Kidney epithelial cell (primary cell): ENCODE results near the gene LDHAL6B. TPM values are rescaled to one million over a fixed set of nuclear protein-coding genes. Genes with fewer than 3 reads are reported as not detected.

Experiments
- DNase-seq: peaks from one replicate; pipeline ENCODE4 v3.0.0-alpha.2; 2010; ENCODE audit warnings: low read depth
- H3K27me3 ChIP-seq: 2 replicates; pipeline ENCODE4 v1.6.0; 2011; ENCODE audit warnings: low read length; ENCODE audit not compliant: control insufficient read depth, insufficient read depth
- H3K36me3 ChIP-seq: 2 replicates; pipeline ENCODE4 v1.5.1; 2011; ENCODE audit warnings: low read length; ENCODE audit not compliant: control insufficient read depth, insufficient read depth
- H3K4me3 ChIP-seq: 2 replicates; pipeline ENCODE4 v1.5.1; 2011; ENCODE audit warnings: low read depth, mild to moderate bottlenecking, control low read depth, low read length
- total RNA-seq: library from RNA; depleted of rRNA; stranded (reverse); fragments of >200 nt; gene quantifications from 2 replicates; pipeline ENCODE4 v1.2.3, GENCODE V29; 2015
- TF ChIP-seq, protein P1 (sequence below): IDR thresholded peaks from 2 replicates; pipeline ENCODE4 v1.5.1; 2011; ENCODE audit warnings: mild to moderate bottlenecking, moderate library complexity, low read length, control low read depth, inconsistent platforms; ENCODE audit not compliant: insufficient read depth, poor library complexity, severe bottlenecking

The LDHAL6B gene
- total RNA-seq, 1 donor from 2014 or later: not detected

DNA sequence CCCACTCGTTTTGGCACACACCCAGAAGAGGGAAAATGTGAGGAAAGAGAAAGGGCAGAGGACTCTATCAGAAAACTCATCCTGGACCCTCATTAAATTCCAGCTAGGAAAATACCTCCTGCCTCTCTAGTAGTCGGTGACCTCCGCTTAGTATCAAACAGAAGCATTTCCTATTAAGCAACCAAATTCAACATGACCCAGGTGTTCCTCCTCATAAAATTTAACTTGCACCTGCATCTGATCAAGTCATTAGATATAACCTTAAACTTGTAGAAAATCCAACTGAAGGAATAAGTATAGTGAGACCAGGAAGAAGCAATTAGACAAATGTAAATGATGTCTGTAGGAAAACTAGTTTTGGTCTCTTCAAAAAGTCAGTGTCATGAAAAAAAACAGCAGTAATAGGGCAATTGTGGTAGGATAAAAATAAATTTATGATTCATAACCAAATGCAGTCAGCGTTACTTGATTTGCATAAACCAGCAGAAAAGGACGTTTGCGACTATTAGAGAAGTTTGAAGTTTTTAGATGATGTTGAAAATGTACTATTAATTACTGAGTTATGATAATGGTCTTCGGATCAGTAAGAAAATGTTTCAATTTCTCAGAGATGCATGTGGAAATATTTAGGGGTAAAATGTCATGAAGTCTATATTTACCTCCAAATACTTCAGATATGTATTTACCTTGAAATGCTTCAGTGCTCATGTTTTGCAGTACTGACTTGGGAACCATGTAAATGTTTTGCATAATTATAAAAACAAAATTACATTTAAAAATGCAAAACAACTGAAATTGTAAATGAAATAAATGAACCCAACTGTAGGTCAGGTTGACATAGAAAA lies 44.6 kb downstream of the LDHAL6B start:
- Histone ChIP-seq H3K27me3 (no peaks in the 10 kb centered on the region), H3K4me3 (no peak overlapping the region), H3K36me3 (peaks cover 1% of the 10 kb centered on the region)
- no peak for DNase-seq
- TF ChIP-seq, protein P1, sequence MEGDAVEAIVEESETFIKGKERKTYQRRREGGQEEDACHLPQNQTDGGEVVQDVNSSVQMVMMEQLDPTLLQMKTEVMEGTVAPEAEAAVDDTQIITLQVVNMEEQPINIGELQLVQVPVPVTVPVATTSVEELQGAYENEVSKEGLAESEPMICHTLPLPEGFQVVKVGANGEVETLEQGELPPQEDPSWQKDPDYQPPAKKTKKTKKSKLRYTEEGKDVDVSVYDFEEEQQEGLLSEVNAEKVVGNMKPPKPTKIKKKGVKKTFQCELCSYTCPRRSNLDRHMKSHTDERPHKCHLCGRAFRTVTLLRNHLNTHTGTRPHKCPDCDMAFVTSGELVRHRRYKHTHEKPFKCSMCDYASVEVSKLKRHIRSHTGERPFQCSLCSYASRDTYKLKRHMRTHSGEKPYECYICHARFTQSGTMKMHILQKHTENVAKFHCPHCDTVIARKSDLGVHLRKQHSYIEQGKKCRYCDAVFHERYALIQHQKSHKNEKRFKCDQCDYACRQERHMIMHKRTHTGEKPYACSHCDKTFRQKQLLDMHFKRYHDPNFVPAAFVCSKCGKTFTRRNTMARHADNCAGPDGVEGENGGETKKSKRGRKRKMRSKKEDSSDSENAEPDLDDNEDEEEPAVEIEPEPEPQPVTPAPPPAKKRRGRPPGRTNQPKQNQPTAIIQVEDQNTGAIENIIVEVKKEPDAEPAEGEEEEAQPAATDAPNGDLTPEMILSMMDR: no peak

DNA sequence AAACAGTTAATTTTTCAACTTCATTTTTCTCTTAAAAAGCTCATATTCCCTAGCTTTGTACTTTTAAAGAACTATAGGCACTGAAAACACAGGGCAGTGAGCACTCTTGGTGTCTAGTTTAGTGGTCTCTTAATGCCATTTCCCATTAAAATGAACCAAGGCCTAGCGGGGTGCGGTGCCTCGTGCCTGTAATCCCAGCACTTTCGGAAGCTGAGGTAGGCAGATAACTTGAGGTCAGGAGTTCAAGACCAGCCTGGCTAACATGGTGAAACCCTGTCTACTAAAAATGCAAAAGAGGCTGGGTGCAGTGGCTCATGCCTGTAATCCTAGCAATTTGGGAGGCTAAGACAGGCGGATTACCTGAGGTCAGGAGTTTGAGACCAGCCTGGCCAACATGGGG lies 45.5 kb downstream of the LDHAL6B start:
- H3K36me3 ChIP-seq: peaks cover 1% of the 10 kb centered on the region
- TF ChIP-seq, protein P1: no peak

DNA sequence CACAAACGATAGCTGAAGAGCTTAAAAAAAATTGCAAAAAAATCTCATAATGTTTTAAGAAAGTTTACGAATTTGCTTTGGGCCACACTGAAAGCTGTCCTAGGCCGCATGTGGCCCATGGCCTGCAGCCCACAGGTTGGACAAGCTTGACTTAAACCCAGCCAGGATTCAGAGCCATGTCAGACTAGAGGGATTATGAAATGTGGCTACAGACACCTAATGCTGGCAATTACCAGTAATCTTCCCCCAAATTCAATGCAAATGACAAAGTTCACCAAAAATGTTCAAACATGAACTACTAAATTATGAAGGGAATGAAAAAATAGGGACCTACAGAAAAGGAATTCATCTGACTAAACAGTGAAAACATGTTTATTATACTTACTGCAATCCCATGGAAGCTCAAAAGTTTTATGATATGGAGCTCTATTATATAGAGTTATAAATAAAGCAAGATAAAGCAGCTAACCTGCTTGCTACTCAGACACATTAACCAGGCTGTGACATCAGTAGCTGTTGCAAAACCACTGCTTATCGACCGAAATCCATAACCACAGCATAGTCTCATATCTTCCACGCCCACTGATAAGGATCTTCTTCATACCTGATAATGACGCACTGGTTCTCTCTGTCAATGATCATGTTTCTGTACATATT lies 49.2 kb downstream of the LDHAL6B start:
- TF ChIP-seq, protein P1: no peak
- DNase-seq: no peak
- H3K36me3 ChIP-seq: peaks cover 1% of the 10 kb centered on the region

More for the DNA sequence above, 45.5 kb downstream of the LDHAL6B start:
- DNase-seq: no peak
- H3K4me3 ChIP-seq: no peak overlapping the region
- H3K27me3 ChIP-seq: no peaks in the 10 kb centered on the region

DNA sequence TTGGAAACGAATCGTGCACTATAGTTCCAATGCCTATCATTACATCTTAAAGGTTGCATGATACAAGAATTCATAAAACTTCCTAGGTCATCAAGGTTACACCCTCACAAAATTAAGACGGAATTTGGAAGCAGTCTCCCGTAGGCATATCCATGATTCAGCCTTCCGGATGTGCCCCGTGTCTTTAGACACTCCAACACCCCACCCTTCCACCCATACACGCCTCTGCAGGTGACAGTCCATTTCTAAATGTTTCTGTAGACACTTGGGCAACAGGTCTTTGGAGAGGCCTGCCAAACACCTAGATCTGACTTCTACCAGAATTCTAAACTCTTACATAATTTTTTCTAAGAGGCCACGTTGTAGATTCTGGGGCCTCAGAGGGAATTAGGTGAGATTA lies 49.8 kb downstream of the LDHAL6B start:
- Histone ChIP-seq H3K4me3 (no peak overlapping the region), H3K36me3 (peaks cover 1% of the 10 kb centered on the region), H3K27me3 (no peaks in the 10 kb centered on the region)
- TF ChIP-seq, protein P1: no peak
- no peak for DNase-seq

More for the DNA sequence above, 49.2 kb downstream of the LDHAL6B start:
- no peak overlapping the region for H3K4me3 ChIP-seq
- H3K27me3 ChIP-seq: no peaks in the 10 kb centered on the region

DNA sequence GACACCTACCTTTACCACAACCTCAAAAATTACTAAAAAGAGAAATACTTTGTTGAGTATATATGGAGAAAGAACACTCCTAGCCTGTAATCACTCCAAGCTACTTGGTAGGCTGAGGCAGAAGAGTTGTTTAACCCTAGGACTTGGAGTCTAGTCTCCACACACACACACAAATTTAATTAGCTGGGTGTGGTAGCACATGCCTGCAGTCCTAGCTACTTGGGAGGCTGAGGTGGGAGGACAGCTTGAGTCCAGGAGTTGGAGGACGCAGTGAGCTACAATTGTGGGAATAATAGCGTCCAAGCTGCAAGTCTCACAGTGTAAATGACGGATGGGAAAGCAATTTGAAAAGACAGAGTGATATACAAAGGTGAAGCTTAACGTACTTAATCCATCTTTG lies 50.5 kb downstream of the LDHAL6B start:
- TF ChIP-seq, protein P1: no peak
- no peak for DNase-seq
- H3K36me3 ChIP-seq: peaks cover 1% of the 10 kb centered on the region
- H3K4me3 ChIP-seq: no peak overlapping the region
- no peaks in the 10 kb centered on the region for H3K27me3 ChIP-seq

Other genes starting within 250 kb of the LDHAL6B start
- 15.3 and 18.0 TPM in 2 replicates for gene RNF111, start 219.2 kb upstream of the LDHAL6B start, total RNA-seq
- 12.8 and 15.8 TPM in 2 replicates for gene CCNB2, start 101.7 kb upstream of the LDHAL6B start, total RNA-seq
- 190 and 233 TPM in 2 replicates for gene MYO1E, start 166.0 kb downstream of the LDHAL6B start, total RNA-seq
- gene FAM81A, start 231.3 kb downstream of the LDHAL6B start, total RNA-seq: 0.75 and 2.2 TPM in 2 replicates